GM19023 (cell line): ENCODE measurements around the gene RTP3.
"Not testable (repeated sequence)": the region's sequence is repeated elsewhere in the genome, so short reads cannot be mapped to it uniquely, and the experiment has no call there.

Experiments used
- ATAC-seq: cut with Tn5 transposase; IDR thresholded peaks from one replicate; pipeline ENCODE4 v1.9.1; 2021; ENCODE audit warnings: mild to moderate bottlenecking, moderate library complexity; ENCODE audit not compliant: unreplicated experiment

RTP3 gene

DNA sequence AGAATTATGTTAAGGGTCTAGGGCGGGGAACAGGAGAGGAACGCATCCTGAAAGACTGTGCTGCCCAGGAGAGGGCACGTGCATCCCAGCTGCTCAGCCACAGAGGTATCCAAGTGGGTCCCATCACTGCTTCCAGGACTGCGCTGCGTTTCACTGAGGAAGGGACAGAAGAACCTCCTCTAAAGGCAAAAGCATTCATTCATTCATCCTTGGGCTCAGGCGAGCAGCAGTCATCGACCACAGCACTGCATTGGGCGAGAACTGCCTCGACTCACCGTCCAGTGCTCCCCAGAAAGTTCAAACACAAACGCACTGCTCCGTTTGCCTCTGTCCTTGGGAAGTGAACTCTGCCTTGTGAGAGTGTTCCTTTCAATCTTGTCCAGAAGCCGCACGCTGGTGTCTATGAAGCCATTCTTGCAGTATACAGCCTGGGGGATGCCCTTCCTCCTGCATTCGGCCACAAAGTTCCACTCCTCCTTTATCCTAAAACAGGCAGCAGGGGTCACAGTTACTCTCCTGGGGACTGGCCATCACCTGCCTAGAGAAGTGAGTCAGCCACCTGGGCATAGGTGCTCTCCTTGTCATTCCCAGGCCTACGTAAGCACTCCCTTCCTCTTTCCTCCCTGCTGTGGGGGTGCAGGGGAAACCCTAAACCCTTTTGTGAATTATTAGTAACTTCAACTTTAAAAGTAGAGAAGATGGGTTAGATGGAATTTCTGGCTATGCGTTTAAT is 47.2 kb downstream of the RTP3 start:
- no peak for ATAC-seq

DNA sequence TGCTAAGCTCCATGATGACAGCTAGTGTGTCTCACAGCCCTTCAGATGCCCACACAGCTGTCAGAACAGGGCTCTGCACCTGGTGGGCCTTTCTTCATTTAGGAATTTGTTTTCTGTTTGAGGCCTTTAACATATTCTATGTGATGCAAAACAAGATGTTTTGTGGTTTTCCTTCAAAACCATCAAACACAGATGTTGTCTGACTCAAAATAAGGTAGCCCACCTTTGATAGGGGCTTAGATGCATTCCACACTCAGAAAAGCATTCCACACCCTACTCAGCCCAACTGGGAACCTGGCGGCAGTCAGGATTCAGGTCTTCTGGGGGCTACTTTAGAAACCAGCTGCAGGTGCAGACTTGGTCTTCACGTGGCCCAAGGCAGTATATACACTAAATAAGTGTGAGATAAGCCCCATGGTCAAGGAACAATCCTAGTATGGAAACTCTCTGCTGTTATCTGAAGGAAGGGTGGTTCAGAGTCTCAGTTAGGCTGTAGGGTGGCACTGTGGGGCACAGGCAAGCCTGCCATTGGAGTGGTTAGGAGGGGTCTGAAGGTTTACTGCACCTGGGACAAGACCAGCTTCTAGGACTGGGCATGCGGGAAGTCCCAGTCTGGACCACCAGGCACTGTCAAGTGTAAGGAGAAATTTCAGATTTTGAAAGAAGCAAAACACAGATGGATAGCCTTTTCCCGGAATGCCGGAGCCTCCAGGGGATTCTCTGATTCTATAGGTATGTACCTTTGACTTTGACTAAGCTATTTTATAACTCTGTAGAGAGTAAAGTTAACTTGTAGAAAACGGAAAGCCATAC is 48.2 kb downstream of the RTP3 start:
- ATAC-seq: no peak

DNA sequence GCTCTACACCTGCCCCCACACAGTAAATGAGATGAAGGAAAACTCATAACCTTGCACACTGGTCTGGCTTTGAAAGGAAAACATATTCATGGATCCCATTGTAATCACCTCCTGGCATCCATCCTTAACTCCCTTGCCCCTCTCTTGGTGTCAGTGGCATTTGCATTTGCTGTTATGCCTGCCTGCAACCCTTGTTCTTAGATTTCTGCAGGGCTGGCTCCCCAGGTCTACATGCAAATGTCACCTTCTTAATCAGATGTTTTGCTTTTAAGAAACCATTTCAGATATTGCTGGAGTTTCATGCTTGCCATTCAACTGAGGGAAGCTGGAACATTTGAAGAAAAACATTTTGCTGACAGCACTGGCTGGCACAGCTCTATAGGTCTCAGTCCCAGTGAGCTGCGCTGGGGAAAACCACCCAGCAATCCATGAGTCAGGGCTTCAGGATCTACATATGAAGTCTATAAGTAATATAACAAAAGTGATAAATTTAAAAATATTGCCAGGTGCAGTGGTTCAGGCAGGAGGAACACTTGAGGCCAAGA is 49.2 kb downstream of the RTP3 start:
- ATAC-seq: no peak

DNA sequence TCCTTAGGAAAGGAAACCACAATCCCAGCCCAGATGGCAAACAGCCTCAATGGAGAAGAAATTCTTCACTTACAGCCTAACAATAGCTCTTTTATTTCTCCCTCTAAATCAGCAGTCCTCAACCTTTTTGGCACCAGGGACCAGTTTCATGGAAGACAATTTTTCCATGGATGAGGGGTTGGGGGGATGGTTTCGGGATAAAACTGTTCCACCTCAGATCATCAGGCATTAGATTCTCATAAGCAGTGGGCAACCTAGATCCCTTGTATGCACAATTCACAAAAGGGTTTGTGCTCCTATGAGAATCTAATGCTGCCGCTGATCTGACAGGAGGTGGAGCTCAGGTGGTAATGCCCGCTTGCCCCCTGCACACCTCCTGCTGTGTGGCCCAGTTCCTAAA is 50.8 kb downstream of the RTP3 start:
- not testable (repeated sequence) for ATAC-seq

DNA sequence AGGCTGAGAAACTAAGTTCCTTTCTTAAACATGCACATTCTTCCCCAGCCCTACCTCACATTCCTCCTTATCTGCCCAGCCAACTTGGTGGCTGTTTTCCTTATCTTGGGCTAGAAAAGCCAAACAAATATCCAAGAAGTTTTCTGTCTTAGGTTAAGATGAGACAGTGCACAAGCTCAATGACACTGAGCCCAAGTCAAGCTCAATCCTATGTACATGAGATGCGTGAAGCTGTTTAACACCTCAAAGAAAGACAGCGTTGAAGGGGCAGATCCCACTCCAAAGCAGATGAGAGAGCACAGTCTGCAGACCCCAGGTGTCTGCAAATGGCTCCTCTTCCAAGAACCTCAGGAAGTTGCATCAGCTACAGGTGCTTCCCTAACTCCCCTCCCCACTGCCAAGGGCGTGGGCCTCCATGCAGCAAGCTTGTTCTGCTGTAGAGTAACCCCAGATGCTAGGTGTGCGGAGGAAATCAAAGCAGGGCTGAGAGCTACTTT is 51.7 kb downstream of the RTP3 start:
- ATAC-seq: no peak

DNA sequence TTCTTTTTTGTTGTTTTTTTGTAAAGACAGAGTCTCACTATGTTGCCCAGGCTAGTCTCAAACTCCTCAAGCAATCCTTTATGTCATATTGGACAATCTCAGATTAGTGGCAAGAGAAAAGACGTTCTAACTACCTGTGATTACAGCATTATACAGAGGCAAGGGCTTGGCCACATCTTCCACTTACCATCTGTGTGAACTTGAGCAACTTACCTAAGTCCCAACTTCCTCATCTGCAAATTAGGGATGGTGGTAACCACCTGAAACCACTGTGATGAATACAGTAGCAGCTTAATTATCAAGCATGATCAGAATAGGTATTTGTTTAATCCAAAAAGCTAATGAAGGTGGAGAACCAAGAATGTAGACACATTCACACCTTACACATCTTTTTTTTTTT is 52.2 kb downstream of the RTP3 start:
- no peak for ATAC-seq
